ENCODE data around the gene BCL11B.

Gene BCL11B

GRCh38 chr14:99155173-99156089, 116.6 kb downstream of the BCL11B start:
- no peak for DNase-seq

DNA sequence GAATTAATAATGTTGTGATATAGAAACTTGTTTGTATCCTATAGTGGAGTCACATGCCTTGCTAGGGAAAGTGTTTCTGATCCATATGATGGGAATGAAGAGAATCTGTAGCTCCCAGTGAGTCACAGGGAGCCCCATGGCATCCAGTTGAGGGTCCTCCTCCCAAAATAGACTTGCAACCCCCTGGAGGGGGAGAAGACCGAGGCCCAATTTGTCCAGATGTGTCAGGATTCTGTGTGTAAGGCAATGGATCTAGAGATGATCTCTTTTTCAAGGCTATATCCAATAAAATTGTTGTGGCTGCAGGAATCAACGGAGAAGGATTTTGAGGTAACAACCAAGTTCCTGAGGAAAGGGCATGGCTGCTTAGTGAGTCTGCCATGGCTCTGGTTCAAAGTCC, 121.8 kb downstream of the BCL11B start:
- DNase-seq = no peak

- DNase-seq = no peak
These were observed 123.0 kb downstream of the BCL11B start for GRCh38 chr14:99148861-99149610.

GRCh38 chr14:99148131-99148530, 123.9 kb downstream of the BCL11B start:
- DNase-seq = no peak

GRCh38 chr14:99147366-99147740, 124.6 kb downstream of the BCL11B start:
- DNase-seq = no peak

DNA sequence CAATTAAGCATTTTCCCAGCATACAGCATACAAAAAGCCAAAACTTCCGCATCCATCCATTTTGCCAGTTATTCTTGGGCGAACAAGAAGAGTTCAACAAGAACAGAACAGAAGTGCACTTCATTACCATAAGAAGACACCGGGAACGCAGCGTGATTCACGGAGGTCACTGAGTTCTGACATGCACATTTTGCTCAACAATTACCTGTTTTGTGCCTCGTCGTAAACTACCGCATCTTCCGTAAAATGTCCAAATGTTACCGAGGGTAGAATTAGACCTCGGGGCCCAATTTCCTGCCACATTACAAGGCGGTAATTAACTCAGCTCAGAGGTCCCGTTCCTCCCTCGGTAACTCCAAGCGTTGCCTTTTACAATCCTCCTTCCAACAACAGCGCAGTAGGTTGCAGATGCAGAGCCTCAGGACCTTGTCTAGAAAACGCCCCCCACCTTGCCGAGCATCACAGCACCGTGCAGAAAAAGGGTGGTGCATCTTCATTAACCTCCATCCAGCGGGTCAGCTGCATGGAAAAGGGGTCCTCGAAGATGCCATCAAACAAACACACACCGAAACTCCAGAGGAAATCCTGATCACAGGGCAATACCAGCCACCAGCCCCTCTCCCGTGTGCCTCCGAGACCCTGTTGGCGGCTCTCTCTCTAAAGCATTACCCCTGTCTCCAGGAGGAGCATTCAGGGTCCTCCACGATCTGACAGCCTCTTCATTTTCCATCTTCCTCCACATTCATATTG, 125.2 kb downstream of the BCL11B start:
- DNase-seq = no peak

DNA sequence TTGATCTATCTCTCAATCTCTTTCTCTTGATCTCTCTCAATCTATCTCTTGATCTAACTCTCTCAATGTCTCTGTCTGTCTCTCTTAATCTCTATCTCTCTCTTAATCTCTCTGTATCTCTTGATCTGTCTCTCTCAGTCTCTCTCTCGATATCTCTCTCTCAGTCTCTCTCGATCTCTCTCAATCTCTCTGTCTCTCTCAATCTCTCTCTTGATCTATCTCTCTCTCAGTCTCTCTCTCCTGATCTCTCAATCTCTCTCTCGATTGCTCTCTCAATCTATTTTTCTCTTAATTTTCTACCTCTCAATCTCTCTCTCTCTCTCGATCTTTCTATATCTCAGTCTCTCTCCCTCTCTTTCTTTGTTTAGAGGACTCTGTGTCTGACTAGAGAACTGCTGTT, 126.7 kb downstream of the BCL11B start:
- no peak for DNase-seq

GRCh38 chr14:99143793-99144192, 128.2 kb downstream of the BCL11B start:
- no peak for DNase-seq

DNA sequence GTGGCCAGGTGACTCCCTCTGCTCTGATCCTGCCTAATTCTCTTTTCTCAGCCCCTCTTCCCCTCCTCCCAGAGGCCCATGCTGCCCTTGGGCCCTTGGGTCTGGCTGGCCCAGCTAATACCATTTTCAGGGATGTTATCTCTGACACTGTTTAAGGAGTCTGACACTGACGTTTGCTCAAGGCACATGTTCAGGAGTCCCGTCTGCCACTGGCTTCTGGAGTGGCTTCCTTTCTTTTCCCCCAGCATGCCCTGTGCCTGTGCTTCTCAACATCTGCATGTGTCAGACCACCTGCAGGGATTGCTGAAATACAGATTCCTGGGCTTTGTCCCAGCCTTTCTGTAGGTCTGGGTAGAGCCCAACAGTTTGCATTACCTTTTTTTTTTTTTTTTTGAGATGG, 128.9 kb downstream of the BCL11B start:
- no peak for DNase-seq

DNA sequence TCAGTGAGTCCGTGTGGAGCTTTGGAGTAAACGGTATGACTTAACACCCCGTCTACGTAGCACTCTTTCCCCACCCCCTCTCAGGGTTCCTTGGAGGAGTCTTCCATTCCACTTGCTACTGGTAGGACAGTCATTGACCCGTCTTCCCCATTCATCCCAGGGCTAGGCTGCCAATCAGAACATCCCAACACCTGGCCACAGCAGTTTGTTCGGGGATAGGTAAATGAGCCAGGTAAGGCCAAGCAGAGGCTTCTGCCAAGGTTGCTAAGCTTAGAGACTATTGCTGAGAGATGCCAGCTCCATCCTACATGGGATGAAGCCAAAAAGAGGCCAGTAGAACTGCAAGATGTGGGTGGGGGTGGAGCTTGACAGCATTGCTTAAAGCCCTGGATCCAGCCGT, 130.8 kb downstream of the BCL11B start:
- no peak for DNase-seq

- no peak for DNase-seq
These were observed 132.8 kb downstream of the BCL11B start for GRCh38 chr14:99138999-99139865.

DNA sequence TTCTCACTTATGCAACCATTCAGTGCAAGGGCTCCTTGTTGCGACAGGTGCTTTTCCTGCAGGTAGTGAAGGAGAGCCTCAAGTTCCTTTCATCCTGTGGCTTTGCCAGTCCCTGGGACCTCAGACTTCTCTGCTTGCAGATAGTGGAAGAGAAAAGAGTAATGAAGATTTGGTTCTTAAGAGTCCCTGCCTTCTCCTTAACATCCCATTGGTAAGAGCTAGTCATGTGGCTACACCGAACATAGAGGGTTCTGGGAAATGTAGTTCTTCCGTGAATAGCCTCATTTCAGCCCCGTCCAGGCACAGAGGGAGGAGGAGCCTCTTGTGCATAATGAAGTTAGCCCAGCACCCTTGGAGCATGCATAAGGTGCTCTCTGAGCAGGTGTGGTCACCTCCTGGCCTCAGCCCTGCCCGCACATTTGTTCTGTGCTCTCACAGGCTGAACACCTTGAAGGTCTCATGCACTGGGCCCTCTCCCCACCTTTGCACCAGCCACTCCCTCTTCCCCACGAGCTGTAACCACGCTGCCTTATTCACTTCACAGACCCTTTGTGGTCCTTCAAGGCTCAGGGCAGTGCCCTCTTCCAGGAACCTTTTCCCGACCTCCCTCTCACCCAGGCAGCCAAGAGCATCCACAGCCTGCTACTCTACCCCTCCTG, 134.0 kb downstream of the BCL11B start:
- no peak for DNase-seq

- no peak for DNase-seq
These were observed 134.8 kb downstream of the BCL11B start for GRCh38 chr14:99137001-99137700.

- DNase-seq = no peak
These were observed 135.6 kb downstream of the BCL11B start for GRCh38 chr14:99136401-99136800.

DNA sequence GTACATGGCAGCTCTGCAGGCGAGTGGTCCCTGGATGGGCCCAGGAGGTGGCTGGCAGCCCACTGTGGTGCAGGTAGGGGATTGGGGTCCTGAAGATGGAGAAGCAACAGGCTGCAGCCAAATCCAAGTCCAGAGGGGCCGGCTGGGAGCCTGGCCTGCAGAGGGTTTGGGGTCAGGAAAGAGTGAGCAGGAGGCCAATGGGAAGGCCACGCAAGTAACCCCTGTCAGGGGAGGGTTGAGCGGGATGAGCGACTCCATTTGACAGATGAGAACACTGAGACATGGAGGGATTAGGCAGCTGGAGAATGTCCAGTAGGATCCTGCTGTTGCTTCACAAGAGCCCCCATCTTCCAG, 136.0 kb downstream of the BCL11B start:
- DNase-seq = no peak

- DNase-seq = no peak
These were observed 137.4 kb downstream of the BCL11B start for GRCh38 chr14:99134516-99135046.

DNA sequence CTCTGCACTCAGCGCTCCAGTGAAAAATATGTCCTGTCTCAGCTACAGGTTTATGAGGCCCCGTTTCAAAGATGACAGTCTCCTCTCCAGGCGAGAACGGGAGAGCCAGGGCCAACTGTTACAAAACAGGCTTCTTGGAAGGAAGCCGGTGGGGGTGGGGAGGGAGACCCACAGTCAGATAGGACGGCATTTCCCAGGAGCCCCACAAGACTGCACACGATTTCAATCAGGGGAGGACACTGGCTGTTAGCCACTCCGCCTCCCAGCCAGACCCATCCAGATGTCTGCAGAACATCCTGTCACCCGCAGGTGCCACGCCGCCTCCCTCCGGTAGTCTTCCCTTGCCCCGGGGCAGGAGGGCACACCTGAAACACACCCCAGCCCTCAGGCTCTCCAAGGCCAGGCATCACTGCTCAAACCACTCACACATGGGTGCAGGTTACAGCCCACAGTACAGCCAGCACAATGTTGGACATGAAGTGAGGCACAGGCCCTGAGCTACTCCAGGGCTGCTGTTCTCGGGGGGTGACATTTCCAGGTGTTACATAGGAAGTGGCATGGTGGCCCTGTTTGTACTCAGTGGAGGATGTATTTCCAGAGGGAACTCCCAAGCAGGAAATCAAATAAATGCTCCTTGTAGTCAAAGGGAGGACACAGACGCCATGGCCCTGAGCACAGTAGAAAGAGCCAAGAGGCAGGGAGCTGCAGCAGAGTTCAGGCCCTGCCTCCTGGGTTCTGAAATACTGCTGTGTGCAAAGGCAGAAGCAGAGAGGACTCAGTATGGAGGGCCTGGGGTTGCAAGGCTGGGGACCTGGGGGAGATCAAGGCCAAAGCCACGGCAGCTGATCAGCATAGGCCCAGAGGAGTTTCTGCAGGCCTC, 138.1 kb downstream of the BCL11B start:
- DNase-seq = no peak

DNA sequence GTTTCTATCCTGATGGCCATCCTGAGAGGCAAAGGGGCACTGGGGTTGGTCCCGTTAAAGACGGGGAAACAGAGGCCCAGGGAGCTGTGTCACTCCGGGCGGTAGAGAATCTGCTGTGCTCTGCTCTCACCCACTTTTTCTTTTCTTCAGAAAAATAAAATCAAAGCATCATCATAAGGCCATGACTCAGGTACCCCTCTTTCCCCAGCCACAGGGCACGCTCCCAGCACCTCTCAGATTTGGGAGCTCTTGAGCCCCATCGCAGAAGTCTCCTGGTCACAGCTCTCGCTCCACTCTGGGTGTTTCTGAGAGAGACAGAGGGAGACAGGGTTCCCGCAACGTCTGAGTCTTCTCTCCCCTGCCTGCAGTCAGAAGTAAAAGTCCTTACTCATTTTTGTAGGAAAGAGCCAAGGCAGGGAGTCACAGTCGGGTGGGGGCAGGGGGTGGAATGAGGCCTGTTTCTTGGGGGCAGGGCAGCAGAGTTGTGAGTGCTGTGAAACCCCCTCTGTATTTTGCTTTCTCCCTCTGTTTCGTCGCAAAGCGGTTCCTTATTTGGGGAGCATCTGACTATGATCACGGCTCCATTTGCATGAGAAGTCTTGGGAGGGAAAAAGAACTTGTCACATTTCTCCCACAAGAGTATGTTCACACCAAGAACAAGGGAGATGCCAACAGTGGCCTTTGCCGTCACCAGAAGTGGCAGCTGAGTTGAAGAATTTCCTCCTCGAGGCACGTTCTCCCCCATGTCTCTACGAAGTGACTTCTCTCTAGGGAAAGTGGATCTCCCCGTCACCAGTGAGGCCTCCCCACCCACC, 139.0 kb downstream of the BCL11B start:
- no peak for DNase-seq

GRCh38 chr14:99131632-99132271, 140.2 kb downstream of the BCL11B start:
- no peak for DNase-seq

All from DMS 273 treated with DMSO at 0.1 percent for 48 hours (cell line).